ENCODE data around the gene CSNK1A1. TPM values are rescaled to one million over a fixed set of nuclear protein-coding genes. Genes with fewer than 3 reads are reported as not detected.
"Not testable (repeated sequence)": the region's sequence is repeated elsewhere in the genome, so short reads cannot be mapped to it uniquely, and the experiment has no call there.

The CSNK1A1 gene
- total RNA-seq, 2 experiments from 2014 or later, result 169 to 203 TPM

- intact Hi-C loops (cut with DNase I, micrococcal nuclease), result no loop called here
- ATAC-seq (no peak), DNase-seq (no peak)
- Mint-ChIP-seq H3K9me3 (ENCODE audit: low read depth) (no peaks in the 10 kb centered on the region), H3K36me3 (ENCODE audit: low read depth) (no peaks in the 10 kb centered on the region), H3K27ac (no peak overlapping the region), H3K4me3 (no peak overlapping the region), H3K27me3 (no peaks in the 10 kb centered on the region), H3K4me1 (peaks cover 3% of the 10 kb centered on the region)
- CTCF ChIA-PET, result interaction anchor here (0.6 to 3.9 kb wide), 12 partner anchors 10 to 128 kb away, joined by 3 to 32 read pairs (median 6); no protein-coding TSS in a partner anchor
- POLR2A ChIA-PET, result no interaction called here
These were observed 105.9 kb downstream of the CSNK1A1 start for GRCh38 chr5:149445343-149445738.

- H3K4me1 Mint-ChIP-seq, result peaks cover 11% of the 10 kb centered on the region
- H3K36me3 Mint-ChIP-seq (ENCODE audit: low read depth); H3K27ac Mint-ChIP-seq; H3K9me3 Mint-ChIP-seq (ENCODE audit: low read depth); DNase-seq; ATAC-seq; H3K27me3 Mint-ChIP-seq; H3K4me3 Mint-ChIP-seq; intact Hi-C loops (cut with DNase I, micrococcal nuclease): not testable (repeated sequence)
- CTCF ChIA-PET, result interaction anchor here (0.7 to 3.9 kb wide), 7 partner anchors 9 to 406 kb away, joined by 3 to 32 read pairs (median 7); no protein-coding TSS in a partner anchor
- POLR2A ChIA-PET, result interaction anchor here (0.6 kb wide), 1 partner anchor 42 kb away, joined by 3 read pairs; no protein-coding TSS in a partner anchor
These were observed 106.8 kb downstream of the CSNK1A1 start for GRCh38 chr5:149444430-149444829.

GRCh38 chr5:149443210-149443609, 108.0 kb downstream of the CSNK1A1 start:
- Mint-ChIP-seq H3K4me1 (peaks cover 22% of the 10 kb centered on the region), H3K27ac (no peak overlapping the region), H3K4me3 (no peak overlapping the region), H3K36me3 (ENCODE audit: low read depth) (no peaks in the 10 kb centered on the region), H3K9me3 (ENCODE audit: low read depth) (no peaks in the 10 kb centered on the region), H3K27me3 (no peaks in the 10 kb centered on the region)
- intact Hi-C loops (cut with DNase I, micrococcal nuclease), result loop anchor here in 1 of 2 experiments (2.0 kb wide), 1 partner anchor 176 kb away; no protein-coding TSS in a partner anchor
- no peak for ATAC-seq
- no peak for DNase-seq
- ChIA-PET CTCF (interaction anchor here (0.7 to 3.5 kb wide), 11 partner anchors 9 to 125 kb away, joined by 3 to 22 read pairs (median 4); no protein-coding TSS in a partner anchor), POLR2A (interaction anchor here (0.8 kb wide), 1 partner anchor 122 kb away, joined by 3 read pairs; no protein-coding TSS in a partner anchor)

GRCh38 chr5:149442563-149443182, 108.6 kb downstream of the CSNK1A1 start:
- Mint-ChIP-seq H3K4me1 (peaks cover 22% of the 10 kb centered on the region), H3K36me3 (ENCODE audit: low read depth) (no peaks in the 10 kb centered on the region), H3K27me3 (no peaks in the 10 kb centered on the region), H3K4me3 (no peak overlapping the region), H3K27ac (no peak overlapping the region), H3K9me3 (ENCODE audit: low read depth) (no peaks in the 10 kb centered on the region)
- DNase-seq, result peak; percentile 88
- ChIA-PET CTCF (interaction anchor here (0.5 to 2.7 kb wide), 15 partner anchors 11 to 178 kb away, joined by 3 to 17 read pairs (median 3); no protein-coding TSS in a partner anchor), POLR2A (interaction anchor here (0.5 to 1.2 kb wide), 4 partner anchors 20 to 122 kb away, joined by 3 to 4 read pairs (median 3); partner anchors contain the start of gene CSNK1A1)
- intact Hi-C loops (cut with DNase I, micrococcal nuclease), result loop anchor here (1.0 to 2.0 kb wide), 2 partner anchors 122 to 176 kb away; no protein-coding TSS in a partner anchor
- peak; percentile 85 for ATAC-seq

Other genes starting within 250 kb of the CSNK1A1 start
- 10 to 100 TPM; 27.1 to 37.2 TPM for gene GRPEL2, start 205.9 kb downstream of the CSNK1A1 start, total RNA-seq
- 10 to 100 TPM; 17.5 to 18.8 TPM for gene PCYOX1L, start 193.4 kb downstream of the CSNK1A1 start, total RNA-seq
- not detected for gene IL17B, start 172.1 kb downstream of the CSNK1A1 start, total RNA-seq
- gene ARHGEF37, start 30.1 kb upstream of the CSNK1A1 start, total RNA-seq, result 1 to 10 TPM; 1.7 to 2.1 TPM
- gene PPARGC1B, start 178.9 kb upstream of the CSNK1A1 start, total RNA-seq, result 1 to 10 TPM; 4.8 to 4.9 TPM